ENCODE results near the gene GRB14. TPM values are rescaled to one million over a fixed set of nuclear protein-coding genes. Genes with fewer than 3 reads are reported as not detected.

GRB14 gene
- total RNA-seq (ENCODE audit: unreplicated experiment) = 5.8 TPM
- long read RNA-seq, partial matches to known transcripts = 0 of 2 reads
- long read RNA-seq, other reads (novel, unspliced or antisense) = 1 of 2 reads

DNA sequence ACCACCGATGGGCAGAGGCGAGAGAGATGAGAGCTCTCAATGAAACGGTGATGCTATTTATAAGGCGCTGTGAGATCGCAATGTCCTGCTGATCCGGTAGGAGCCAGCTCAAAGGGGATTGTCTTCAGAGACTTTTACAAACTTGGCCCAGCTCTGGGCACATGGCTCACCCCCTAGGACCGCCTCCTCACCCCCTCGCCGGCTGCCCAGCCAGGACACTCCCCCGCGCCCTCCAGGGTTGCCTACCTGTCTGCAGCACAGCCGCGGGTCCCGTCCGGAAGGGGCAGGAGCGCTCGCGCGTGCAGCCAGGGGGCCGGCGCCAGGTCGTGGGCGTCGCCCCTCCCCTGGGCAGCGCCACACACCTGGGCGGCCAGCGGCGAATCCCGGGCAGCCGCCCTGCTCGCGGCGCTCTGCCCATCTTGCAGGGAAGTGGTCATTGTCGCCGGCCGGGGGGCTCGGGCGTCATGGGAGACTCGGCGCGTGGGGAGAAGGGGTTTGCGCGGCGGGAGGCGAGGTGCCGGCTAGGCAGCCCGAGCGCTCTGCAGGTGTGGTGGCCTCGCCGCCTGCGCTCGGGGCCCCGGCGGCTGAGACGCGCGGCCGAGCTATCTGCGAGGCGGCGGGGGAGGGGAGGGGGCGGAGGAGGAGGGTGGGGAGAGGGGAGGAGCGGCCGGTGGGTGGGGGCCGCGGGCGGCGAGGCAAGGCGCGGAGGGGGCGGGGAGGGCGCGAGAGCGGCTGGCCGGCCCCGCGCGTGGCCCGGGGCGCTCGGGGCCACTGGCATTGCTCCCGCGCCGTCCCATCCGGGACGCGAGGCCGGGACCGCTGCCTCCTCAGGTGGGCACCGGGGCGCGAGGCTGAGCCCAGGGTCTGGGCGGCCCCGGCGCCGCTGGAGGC is at the start of gene GRB14:
Gene GRB14, minus strand, starts transcription at position 610 of the 891 bp plus-strand sequence. Its CDS starts 173 bp downstream, at position 437.
- Mint-ChIP-seq H3K27me3 (ENCODE audit: unreplicated experiment) (peaks cover 5% of the 10 kb centered on the region), H3K4me1 (ENCODE audit: unreplicated experiment) (peaks cover 34% of the 10 kb centered on the region), H3K9me3 (ENCODE audit: unreplicated experiment) (no peaks in the 10 kb centered on the region), H3K4me3 (ENCODE audit: unreplicated experiment) (peak within 1 kb of the TSS; percentile 97), H3K36me3 (ENCODE audit: low read depth, unreplicated experiment) (no peaks in the 10 kb centered on the region), H3K27ac (ENCODE audit: unreplicated experiment) (no peak within 1 kb of the TSS)
- peak; percentile 39 for DNase-seq (ENCODE audit: low spot score)
- TF ChIP-seq, protein P1, sequence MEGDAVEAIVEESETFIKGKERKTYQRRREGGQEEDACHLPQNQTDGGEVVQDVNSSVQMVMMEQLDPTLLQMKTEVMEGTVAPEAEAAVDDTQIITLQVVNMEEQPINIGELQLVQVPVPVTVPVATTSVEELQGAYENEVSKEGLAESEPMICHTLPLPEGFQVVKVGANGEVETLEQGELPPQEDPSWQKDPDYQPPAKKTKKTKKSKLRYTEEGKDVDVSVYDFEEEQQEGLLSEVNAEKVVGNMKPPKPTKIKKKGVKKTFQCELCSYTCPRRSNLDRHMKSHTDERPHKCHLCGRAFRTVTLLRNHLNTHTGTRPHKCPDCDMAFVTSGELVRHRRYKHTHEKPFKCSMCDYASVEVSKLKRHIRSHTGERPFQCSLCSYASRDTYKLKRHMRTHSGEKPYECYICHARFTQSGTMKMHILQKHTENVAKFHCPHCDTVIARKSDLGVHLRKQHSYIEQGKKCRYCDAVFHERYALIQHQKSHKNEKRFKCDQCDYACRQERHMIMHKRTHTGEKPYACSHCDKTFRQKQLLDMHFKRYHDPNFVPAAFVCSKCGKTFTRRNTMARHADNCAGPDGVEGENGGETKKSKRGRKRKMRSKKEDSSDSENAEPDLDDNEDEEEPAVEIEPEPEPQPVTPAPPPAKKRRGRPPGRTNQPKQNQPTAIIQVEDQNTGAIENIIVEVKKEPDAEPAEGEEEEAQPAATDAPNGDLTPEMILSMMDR (IDR thresholded peaks at IDR 0.05; ENCODE audit: unreplicated experiment) = no peak

DNA sequence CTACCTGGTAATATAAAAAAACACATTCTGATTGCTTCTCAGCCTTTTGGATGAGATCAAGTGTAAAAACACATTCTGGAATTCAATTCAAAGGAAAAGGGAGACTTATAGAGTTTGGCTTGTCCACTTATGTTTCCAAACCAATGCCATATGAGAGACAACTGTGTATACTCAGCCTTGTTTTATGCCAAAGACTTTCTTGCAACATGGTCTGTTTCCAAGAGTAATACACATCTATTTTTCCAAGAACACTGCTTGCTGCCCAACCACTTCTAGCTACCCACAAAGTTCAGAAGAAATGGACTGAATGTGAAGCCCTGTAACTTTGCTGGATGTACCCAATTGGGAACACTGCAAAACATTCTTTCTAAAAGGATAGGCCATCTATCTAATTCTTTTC is 48.0 kb upstream of the GRB14 start:
- Mint-ChIP-seq H3K27ac (ENCODE audit: unreplicated experiment) (no peak overlapping the region), H3K4me3 (ENCODE audit: unreplicated experiment) (no peak overlapping the region), H3K9me3 (ENCODE audit: unreplicated experiment) (no peaks in the 10 kb centered on the region), H3K36me3 (ENCODE audit: low read depth, unreplicated experiment) (no peaks in the 10 kb centered on the region), H3K4me1 (ENCODE audit: unreplicated experiment) (no peaks in the 10 kb centered on the region), H3K27me3 (ENCODE audit: unreplicated experiment) (no peaks in the 10 kb centered on the region)
- no peak for DNase-seq (ENCODE audit: low spot score)
- TF ChIP-seq, protein P1 (IDR thresholded peaks at IDR 0.05; ENCODE audit: unreplicated experiment) = no peak

DNA sequence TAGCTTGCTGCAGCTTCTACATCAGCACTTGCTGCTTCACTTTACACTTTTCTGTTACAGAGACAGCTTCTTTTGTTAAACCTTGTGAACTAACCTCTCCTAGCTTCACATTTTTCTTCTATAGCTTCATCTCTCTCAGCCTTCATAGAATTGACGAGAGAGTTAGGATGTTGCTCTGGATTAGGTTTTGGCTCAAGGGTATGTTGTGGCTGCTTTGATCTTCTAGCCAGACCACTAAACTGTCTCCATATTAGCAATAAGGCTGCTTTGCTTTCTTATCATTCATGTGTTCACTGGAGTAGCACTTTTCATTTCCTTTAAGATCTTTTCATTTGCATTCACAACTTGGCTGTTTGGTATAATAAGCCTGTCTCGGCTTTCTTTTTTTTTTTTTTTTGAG is 46.3 kb upstream of the GRB14 start:
- no peaks in the 10 kb centered on the region for H3K9me3 Mint-ChIP-seq (ENCODE audit: unreplicated experiment)
- H3K36me3 Mint-ChIP-seq (ENCODE audit: low read depth, unreplicated experiment) = no peaks in the 10 kb centered on the region
- TF ChIP-seq, protein P1 (IDR thresholded peaks at IDR 0.05; ENCODE audit: unreplicated experiment) = no peak
- no peaks in the 10 kb centered on the region for H3K4me1 Mint-ChIP-seq (ENCODE audit: unreplicated experiment)
- no peak overlapping the region for H3K27ac Mint-ChIP-seq (ENCODE audit: unreplicated experiment)
- no peaks in the 10 kb centered on the region for H3K27me3 Mint-ChIP-seq (ENCODE audit: unreplicated experiment)
- no peak overlapping the region for H3K4me3 Mint-ChIP-seq (ENCODE audit: unreplicated experiment)
- DNase-seq (ENCODE audit: low spot score) = no peak

DNA sequence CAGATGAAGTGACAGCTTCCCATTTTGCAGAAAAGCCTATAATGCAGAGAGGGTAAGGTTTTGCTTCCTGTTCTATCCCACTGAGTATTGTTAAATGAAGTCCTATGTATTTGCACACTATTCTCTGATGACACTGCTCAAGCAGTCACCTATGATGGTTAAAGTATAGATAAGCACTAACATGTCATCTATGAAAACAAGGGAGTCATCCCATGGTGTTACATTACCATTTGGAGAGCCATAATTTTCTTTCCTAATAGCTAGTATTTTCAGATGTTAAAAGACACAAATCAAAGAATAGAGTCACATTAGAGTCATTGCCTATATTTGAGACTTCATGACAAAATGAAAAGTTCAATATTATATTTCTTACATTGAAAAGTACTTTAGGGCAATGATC is 42.8 kb upstream of the GRB14 start:
- Mint-ChIP-seq H3K27ac (ENCODE audit: unreplicated experiment) (no peak overlapping the region), H3K9me3 (ENCODE audit: unreplicated experiment) (no peaks in the 10 kb centered on the region), H3K4me1 (ENCODE audit: unreplicated experiment) (no peaks in the 10 kb centered on the region), H3K4me3 (ENCODE audit: unreplicated experiment) (no peak overlapping the region), H3K27me3 (ENCODE audit: unreplicated experiment) (no peaks in the 10 kb centered on the region), H3K36me3 (ENCODE audit: low read depth, unreplicated experiment) (no peaks in the 10 kb centered on the region)
- TF ChIP-seq, protein P1 (IDR thresholded peaks at IDR 0.05; ENCODE audit: unreplicated experiment) = no peak
- DNase-seq (ENCODE audit: low spot score) = no peak
